LNCAP (cell line): ENCODE measurements around the gene AKAP1.

Experiments used
- TF ChIP-seq, protein P1 (sequence below): fragments of 450-650 bp; IDR thresholded peaks from 2 replicates; pipeline ENCODE4 v1.5.1; 2017; ENCODE audit warnings: mild to moderate bottlenecking

Gene AKAP1

GRCh38 chr17:57106836-57107497, 21.9 kb downstream of the AKAP1 start:
- TF ChIP-seq, protein P1, sequence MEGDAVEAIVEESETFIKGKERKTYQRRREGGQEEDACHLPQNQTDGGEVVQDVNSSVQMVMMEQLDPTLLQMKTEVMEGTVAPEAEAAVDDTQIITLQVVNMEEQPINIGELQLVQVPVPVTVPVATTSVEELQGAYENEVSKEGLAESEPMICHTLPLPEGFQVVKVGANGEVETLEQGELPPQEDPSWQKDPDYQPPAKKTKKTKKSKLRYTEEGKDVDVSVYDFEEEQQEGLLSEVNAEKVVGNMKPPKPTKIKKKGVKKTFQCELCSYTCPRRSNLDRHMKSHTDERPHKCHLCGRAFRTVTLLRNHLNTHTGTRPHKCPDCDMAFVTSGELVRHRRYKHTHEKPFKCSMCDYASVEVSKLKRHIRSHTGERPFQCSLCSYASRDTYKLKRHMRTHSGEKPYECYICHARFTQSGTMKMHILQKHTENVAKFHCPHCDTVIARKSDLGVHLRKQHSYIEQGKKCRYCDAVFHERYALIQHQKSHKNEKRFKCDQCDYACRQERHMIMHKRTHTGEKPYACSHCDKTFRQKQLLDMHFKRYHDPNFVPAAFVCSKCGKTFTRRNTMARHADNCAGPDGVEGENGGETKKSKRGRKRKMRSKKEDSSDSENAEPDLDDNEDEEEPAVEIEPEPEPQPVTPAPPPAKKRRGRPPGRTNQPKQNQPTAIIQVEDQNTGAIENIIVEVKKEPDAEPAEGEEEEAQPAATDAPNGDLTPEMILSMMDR, result no peak

GRCh38 chr17:57107498-57108101, 22.6 kb downstream of the AKAP1 start:
- TF ChIP-seq, protein P1, result no peak

DNA sequence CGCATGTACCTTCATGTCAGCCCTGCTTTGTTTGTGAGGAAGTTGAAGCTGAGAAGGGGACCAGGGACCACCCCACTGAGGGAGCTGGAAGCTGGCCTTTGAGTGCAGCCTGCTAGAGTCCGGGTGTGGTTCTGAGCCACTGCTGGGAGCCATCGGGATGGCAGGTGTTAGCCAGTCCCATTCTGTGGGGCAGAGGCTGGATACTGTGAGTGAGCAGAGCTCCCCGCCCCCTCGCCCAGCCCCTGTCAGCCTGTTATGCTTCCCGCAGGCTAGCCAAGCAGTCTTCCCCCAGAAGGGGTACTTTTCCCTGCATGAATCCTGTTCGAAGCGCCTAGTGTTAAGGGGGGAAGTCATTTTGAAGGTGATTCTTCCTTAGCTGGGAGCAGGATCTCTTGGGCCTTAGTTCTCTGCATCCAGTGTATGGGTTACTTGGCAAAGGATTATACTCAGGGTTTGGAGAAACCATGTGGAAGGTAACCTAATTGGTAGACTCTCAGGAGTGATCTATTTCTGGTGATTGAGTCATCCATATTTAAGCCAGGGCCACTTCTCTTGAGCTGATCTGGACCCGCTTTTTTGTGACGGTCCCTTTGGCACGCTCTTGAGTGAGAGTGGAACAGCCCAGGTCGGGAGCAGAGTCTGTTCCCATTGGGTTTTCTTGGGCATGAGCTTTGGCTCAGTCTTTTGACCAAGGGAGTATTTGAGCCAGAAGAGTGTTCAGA, 23.8 kb downstream of the AKAP1 start:
- TF ChIP-seq, protein P1, result no peak

DNA sequence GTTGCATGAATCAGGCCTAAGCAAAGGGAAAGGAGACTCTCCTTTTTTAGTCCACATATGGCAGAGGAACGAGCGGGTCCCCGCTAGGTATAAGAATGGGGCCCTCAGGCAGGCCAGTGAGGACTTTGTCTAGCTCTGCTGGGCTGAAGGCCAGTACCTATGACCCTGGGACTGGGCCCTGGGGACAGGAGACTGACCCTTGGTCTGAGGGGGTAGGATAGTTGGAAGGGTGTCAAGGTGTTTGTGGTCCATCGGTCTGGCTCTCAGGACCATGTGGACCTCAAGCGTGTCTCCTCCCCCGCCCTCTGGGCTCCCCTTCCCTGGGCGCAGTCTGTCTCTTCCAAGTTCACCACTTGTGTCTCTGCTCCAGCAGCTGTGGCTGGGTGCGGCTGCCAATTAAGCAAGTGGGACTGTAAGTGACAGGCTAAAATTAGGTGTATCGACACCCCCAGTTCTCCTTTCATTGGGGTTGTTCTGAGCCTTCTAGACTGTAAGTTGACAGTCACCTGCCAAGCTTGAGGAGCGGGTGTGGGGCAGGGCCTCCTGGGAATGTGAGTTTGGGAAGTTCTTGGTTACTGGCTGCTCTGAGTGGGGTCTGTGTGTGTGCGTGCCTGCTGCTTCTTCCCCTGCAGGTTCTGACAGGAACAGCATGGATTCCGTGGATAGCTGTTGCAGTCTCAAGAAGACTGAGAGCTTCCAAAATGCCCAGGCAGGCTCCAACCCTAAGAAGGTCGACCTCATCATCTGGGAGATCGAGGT, 24.5 kb downstream of the AKAP1 start:
- TF ChIP-seq, protein P1, result no peak

DNA sequence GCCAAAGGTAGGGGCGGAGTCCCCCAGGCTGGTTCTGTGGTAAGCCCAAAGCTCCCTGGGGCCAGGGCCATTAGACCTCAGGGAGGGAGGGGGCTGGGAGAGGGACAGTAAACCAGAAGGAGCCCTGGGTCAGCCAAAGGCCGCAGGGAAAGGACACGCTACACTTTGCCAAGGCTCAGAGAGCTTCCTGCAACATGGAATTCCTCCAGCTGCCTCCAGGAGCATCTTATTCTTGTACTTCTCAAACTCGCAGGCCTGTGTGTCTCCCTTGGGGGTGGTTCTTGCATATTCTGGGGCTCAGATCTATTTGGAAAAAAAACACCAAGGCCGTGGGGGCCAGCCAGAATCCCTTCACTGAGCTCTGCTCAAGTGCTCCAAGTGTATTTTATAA, 25.1 kb downstream of the AKAP1 start:
- TF ChIP-seq, protein P1, result no peak

GRCh38 chr17:57110579-57111325, 25.7 kb downstream of the AKAP1 start:
- TF ChIP-seq, protein P1, result no peak

- TF ChIP-seq, protein P1, result no peak
Observed at GRCh38 chr17:57111386-57111785, 26.3 kb downstream of the AKAP1 start.
